Fibroblast of skin of left quadriceps (primary cell): ENCODE data around the gene CLEC3B.
"Not testable (repeated sequence)": the region's sequence is repeated elsewhere in the genome, so short reads cannot be mapped to it uniquely, and the experiment has no call there.

Source experiments
- DNase-seq, 2 experiments: peaks; one replicate each; pipeline ENCODE4 v3.0.0-alpha.2; 2013; ENCODE audit warnings: low read depth in 2 of 2

The CLEC3B gene, protein sequence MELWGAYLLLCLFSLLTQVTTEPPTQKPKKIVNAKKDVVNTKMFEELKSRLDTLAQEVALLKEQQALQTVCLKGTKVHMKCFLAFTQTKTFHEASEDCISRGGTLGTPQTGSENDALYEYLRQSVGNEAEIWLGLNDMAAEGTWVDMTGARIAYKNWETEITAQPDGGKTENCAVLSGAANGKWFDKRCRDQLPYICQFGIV

DNA sequence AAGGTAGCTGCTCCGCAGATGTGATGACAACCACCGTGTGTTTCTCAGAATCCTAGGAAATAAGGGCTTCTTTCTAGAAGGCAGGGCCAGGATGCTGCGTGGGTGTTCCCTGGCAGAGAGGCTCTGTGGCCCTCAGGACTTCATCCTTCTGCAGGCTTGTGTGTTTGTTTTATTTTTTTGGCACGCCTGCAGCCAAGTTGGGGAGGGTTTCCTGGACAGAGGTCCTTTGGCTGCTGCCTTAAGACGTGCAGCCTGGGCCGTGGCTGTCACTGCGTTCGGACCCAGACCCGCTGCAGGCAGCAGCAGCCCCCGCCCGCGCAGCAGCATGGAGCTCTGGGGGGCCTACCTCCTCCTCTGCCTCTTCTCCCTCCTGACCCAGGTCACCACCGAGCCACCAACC is at the start of gene CLEC3B:
Gene CLEC3B, plus strand, starts transcription at position 266 of the 400 bp plus-strand sequence. Its CDS starts 60 bp downstream, at position 326.
- DNase-seq, result no peak

DNA sequence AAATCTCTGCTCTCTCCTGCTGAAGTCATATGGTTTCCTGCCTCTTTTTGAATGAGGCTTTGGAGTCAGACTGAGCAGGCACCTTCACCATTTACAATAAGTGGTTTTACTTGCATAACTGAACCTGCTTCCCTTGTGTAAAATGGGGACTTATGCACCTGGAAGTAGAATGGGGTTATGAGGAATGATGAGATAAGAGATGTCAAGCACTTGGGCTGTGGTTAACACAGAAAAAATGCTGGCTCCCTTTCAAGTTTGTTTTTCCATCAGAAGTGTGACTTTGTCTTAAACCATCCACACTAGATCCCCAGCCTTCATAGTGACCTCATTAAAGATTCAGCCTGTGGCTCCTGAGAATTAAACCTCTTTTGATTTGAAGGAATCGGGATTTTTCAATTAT is 44.9 kb upstream of the CLEC3B start:
- DNase-seq, result no peak

DNA sequence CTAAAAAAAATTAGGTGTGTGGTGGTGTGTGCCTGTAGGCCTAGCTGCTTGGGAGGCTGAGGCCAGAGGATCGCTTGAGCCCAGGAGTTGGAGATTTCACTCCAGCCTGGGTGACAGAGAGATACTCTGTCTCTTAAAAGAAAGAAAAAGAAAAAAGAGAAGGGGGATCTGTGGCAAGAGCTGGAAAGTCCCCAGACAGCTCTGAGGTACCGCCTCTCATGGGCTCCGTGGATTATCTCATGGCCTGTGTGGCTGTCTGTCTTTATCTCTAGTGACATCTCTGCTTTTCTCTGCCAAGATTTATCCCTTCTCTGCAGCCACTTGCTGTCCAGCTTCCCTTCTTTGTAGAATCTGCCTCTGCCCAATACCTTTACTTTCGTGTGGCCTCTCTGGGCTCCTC is 44.4 kb upstream of the CLEC3B start:
- DNase-seq, result no peak

DNA sequence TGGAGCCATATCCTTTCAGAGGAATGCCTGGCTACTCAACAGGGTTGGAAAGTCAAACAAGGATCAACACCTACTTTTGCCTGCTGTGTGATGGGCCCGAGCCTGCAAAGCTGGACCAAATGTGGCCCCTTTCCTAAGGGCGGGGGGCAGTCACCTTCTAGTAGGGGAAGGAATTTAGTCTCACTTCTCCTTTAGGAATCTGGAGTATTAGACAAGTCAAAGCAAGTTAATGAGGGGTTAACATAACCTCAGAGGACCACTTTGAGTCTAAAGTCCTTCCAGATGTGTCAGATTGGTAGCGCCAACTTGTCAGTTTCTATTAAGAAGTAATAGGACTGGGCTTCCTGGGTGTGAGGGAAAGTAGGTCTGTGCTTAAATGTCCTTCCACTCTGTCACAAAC is 43.3 kb upstream of the CLEC3B start:
- DNase-seq, result no peak

DNA sequence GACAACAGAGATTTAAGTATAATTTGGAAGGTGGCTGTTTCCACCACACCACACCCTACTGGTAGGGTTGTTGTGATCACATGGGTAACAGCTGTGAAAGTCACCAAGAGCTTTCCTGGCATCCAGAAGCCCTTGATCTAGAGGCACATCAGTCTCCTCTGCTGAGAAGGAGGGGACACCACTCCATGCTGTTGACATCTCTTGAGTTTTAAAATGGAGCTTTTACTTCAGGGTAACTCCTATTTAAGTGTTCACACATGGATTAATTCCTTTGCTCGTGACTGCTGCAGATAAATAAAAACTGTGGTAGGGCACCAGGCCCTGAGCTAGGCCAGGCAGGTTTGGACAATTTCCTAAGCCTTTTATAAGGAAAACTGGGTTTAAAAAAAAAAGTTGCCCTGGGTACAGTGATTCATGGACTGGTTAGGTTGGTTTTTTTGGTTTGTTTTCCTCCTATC is 42.6 kb upstream of the CLEC3B start:
- no peak for DNase-seq

DNA sequence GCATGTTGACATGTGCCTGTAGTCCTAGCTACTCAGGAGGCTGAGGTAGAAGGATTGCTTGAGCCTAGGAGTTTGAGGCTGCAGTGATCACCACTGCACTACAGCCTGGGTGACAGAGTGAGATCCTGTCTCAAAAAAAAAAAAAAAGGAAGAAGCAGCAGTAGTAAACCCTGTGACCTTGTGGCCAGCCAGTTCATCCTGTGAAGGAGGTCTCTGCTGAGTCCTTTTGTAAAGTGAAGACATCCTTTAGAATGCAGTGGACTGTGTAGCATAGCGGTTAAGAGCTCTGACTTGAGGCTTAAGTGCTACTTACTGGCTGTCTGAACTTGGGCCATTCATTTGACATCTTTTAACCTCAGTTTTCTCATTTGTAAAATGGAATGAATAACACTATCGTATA is 41.8 kb upstream of the CLEC3B start:
- no peak for DNase-seq

DNA sequence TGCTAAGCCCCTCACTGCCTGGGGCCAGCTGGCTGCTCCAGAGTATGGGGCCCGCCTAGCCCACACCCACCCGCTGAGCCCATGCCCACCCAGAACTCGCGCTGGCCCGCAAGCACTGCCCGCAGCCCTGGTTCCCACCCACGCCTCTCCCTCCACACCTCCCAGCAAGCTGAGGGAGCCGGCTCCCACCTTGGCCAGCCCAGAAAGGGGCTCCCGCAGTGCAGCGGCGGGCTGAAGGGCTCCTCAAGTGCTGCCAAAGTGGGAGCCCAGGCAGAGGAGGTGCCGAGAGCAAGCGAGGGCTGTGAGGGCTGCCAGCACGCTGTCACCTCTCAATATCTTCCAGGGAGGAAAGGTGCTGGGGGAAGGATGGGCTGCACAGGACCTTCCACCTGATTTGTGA is 39.8 kb upstream of the CLEC3B start:
- DNase-seq, result not testable (repeated sequence)

DNA sequence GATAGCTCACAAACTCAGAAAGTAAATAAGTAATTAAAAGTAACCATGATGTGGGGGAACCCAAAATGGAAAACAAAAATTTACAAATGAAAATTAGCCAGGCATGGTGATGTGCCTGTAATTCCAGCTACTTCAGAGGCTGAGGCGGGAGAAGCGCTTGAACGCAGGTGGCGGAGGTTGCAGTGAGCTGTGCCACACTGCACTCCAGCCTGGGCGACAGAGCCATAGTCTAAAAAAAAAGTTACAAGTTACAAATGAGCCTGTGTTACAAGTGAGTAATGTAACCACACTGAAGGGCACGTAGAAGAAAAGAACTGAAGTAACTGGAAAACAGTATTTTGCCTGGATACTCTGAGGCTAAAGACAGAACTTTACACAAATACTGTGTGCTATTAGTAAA is 38.8 kb upstream of the CLEC3B start:
- DNase-seq, result no peak

DNA sequence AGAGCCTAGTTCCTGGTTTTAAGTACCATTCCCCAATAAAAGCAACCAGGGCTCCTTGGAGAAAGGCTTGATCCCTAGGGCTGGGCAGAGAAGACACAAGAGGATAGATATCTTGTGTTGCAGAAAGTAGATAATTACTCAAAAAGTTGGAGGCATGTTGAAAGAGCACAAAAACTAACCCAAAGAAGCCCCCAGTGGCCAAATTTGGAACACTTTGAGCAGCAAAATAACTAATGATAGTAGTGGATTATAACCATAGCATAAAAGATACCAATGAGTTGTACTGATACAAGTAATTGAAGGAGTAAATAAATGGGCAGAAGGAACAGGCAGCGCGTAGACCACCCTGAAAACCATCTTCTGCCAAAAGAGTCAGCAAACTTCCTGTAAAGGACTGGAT is 38.0 kb upstream of the CLEC3B start:
- no peak for DNase-seq

DNA sequence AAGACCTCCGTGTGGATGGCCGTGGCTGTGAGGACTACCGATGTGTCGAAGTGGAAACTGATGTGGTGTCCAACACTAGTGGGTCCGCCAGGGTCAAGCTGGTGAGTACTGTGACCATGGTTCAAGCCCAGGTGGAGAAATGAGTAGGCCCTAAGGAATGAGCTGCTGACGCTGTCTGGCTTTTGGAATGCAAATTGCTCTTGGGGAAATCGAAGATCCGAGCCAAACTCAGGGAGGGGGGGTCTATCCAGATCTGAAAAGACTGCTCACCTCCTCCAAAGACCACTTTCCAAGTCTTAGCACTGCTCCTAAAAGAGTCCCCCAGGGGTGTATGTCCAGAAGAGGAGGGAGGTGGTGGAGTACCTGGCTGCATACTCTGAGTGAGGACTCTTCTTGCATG is 37.0 kb upstream of the CLEC3B start:
- no peak for DNase-seq

DNA sequence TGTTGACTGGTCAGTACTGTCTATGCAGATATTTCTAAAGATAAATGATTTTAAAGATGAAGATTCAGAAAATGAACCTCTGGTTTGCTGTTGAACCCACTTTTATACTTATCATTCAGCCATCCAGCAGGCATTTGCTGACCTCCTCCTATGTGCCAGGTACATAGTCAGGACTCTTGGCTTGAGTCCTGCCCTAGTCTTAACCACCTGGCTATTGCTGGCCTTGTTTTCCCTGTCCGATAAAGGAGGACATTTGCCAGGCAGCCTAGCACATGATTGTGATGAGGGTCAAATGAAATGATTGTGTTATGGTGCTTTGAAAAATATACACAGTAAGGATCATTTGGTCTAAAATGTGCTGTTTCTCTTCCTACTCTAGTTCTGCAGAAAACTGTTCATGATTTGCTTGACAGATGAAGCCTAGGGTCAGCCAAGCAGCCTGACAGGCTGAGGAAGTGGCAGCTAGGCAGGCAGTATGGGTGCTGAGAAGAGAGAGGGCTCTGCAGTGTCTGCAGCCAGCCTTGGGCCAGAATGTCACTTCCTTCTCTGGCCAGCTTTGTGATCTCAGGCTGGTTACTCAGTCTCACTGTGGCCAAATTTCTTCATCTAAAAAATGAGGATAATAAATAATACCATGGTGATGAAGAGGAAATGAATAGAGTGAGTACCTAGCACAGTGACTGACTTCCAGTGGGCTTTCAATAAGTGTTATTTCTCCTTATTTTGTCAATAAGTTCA is 36.3 kb upstream of the CLEC3B start:
- no peak for DNase-seq

DNA sequence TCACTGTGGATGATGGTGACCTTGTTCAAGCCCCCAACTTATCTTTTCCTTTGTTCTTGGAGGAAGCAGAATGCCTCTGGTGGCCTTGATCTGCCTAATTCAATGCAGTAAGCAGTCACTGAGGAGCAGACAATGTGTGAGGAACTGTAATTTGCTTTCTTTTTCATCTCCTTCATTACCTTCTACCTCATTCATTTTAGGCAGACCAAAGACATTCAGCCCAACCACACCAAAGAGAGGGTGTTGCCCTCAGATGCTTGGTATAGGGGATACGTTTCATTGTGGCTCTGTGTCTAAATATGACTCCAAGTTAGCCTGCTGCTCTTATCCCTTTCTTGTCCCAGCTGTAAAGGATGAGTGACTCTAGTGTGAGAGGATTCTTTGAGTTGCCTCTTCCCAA is 34.8 kb upstream of the CLEC3B start:
- no peak for DNase-seq

DNA sequence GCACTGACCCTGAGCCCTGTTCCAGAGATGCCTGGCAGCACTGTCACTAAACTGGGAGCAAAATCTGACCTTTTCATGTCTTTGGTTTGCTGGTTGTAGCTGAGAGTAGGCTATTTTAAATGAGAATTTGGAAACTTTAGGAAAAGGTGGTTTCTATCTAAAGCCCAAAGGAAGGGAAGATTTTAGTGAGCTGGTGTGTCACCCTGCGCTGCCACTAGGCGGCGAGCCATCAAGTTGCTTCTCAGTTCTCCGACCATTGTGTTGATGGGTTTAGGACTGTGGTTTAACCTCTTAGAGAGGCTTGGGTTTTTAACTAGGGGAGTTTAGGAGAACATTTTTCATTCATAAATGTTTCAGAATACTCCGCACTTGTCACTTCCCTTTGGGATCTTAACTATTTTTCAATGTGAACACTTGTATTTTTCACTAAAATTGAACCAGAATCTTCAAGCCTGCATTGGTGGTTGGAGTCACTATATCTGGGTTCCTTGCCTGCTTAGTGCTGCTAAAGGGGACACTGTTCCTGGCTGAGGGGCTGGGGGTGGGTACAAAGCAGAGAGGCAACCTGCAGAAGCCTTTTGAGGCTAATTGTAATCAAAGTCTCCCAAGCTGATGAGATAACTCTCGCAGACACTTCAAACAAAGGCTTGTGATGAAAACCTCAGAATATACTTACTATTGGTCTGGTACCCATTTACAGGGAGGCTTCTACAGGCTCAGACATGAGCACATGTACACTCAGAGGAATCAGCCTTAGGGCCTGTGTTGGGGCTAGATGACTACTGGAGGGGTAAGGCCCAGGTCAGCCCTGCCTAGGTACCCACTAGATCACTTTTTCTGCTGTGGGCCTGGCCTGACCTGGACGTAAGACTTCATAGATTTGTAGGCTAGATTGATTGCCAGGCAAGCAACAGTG is 33.3 kb upstream of the CLEC3B start:
- no peak for DNase-seq

DNA sequence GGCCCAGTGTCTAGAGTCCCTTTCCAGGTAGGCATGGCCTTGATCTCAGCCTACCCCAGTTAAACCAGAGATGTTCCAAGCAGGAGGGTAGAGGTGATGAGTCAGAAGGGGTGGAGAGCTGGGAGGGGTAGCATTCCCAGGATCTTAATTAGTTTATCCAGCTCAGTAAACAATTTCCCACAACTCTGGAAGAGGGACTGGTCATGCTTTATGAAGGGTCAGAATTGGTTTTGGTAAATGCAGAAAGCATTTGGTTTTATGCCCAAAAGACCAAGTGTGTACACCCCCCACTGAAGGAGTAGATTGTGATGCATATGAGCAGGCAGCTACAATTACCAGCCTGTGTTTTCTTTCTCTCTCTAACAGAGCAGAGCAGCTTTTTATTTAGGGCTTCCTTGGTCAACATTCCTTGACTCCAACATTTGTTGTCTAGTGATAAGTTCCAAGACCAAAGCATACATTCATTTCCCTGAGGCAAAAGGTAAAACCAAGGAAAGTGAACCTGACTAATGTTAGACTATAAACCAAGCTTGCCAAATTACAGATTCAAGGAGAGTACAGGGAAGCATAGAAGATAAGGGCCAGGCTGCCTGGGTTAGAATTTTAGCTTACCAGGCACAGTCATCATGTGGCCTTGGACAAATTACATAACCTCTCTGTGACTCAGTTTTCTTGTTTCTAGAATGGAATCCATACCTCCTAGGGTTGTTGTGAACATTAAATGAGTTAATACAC is 32.5 kb upstream of the CLEC3B start:
- peak; percentile 44 to 45 for DNase-seq

DNA sequence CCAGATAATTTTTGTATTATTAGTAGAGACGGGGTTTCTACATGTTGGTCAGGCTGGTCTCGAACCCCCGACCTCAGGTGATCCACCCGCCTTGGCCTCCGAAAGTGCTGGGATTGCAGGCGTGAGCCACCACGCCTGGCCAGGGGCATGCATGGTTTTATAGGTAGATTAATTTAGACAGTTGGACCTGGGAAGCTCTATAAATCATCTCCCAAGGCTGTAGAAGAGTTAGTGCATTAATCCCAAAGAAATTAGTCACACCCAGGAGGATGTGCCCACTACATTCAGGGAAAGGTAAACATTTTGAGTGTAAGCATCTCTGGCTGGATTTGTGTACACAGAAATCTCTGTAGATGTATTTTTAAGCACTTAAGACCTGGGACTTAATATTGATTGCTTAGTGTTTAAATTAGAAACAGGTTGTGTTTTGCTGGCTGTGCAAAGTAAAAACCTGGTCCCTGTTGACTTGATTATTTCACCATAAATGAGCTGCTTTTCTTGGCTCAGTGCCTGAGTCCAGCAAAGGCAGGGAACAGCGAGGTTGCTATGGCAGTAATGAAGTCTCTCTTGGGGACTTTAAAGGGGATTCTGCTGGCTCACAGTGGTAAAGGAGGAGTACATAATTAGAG is 30.8 kb upstream of the CLEC3B start:
- DNase-seq, result peak; percentile 66 to 70

DNA sequence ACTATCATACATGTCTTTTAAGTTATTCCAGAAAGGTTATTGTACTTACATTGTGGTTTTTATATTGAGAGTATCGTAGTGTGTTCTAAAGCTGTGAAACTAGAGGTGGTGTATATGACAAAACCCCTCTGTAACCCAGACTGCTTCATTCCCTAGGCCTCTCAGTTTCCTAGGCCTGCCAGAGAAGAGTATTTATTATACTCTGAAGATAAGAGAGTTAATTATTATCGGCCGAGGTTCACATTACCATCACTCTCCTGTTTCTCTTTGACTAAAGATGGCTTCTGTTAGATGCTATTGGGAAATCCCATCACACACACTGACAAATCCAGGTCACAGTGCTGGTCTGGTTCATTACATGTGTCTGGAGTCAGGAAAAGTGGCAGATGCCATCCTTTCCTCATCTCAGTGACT is 29.5 kb upstream of the CLEC3B start:
- no peak for DNase-seq

DNA sequence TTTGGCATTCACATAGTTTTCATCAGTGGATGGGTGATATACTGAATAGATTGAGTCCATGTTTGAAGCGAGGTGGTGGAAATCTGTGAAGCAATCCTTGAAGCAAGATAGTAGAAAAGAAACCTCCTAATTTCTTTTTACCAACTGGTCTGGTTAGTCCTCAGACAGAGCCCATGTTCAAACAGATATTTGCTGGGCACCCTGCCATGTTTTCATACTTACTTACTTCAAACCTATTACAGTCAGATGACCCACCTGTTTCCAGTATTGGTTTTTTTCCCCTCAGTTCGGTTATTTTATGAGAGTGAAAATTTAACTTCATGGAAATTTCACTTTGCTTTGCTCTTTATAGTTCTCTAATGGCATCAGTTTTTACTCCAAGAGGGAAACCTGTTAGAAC is 26.3 kb upstream of the CLEC3B start:
- DNase-seq, result no peak

DNA sequence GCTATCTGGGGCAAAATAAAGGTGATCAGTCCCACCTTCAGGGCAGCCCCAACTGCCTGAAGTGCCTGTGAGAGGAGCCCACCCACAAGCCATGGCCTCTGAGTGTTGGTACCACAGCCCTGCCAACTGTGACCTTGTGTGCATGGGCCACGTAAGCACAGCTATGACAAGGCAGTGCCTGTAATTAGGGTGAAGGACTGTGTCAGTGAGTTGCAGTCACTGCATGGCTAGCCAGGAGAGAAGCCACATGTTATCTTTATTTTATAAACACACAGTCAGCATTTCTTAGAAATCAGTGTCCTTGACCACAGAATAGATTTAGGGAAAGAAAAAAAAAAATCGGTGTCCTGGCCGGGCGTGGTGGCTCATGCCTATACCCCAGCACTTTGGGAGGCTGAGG is 25.3 kb upstream of the CLEC3B start:
- DNase-seq, result no peak

DNA sequence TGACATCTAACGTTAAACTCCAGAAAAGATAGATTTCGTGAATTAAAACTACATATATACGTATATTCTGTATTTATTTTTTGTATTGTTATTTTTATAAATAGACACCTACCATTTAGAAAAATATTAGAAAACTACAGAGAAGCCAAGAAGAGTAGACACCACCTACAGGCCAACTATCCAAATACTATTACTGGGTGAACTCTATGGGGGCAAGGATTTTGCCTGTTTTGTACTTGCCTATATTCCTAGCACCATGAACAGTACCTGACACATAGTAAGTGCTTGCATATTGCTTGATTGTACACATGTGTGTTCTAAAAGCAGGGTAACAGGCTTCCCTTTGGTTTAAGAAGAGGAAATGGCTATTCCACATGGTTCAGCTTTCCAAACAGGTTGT is 24.4 kb upstream of the CLEC3B start:
- no peak for DNase-seq

DNA sequence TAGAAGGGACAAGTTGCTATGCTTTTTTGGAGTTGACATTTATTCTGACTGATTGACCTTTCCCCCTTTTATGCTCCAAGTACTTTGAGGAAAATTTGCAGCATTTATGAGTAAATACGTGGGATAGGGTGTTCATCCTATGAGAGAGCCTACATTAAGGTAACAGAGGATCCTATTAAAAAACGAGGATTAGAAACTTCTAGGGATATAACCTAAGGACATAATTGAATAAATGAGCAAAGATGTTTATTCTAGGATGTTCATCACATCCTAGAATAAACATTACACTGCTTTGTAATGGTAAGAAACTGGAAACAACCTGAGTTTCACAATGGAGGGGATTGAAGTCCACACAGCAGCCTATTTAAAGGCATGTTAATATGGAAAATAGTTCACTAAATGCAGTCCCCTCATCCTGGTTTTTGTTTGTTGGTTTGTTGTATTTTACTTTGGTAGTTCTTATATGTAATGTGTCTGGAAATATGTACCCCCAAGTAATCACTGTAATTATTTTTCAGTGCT is 23.9 kb upstream of the CLEC3B start:
- no peak for DNase-seq

DNA sequence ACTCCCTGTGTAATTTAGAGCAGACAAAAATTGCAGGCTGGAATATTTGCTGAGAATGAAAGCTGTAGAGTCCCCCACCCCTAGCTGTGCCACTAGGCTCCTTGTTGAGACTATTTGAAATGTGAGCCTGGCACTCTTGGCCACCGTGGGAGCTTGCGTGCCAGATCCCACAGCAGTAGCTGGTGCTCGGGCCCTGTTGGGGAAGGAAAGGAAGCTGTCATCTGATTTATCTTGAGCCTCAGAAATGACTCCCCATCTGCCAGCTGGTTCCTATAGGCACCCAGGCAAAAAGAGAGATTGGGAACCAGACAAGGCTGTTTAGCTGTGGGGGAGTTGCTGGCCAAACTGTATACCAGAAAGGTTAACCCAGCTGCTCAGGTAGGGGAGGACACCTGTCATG is 23.4 kb upstream of the CLEC3B start:
- no peak for DNase-seq
